ENCODE results near the gene RBM45.

DNA sequence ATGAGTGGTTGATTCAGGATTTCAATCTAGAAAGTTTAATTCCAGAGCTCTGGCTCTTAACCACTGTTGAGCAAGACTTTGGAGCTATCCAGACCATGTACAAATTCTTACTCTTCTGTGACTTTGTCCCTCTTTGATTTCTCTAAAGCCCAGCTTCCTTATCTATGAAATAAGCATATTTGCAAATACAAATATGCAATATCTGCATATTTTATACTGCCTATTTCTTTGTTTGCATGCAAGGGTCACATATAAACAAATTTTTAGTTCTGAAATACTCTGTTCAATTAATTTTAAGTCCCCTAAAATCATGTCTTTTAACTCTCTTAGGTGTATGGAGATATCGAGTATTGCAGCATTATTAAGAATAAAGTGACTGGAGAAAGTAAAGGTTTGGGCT, 5.5 kb downstream of the RBM45 start:
- TF ChIP-seq, protein P1, sequence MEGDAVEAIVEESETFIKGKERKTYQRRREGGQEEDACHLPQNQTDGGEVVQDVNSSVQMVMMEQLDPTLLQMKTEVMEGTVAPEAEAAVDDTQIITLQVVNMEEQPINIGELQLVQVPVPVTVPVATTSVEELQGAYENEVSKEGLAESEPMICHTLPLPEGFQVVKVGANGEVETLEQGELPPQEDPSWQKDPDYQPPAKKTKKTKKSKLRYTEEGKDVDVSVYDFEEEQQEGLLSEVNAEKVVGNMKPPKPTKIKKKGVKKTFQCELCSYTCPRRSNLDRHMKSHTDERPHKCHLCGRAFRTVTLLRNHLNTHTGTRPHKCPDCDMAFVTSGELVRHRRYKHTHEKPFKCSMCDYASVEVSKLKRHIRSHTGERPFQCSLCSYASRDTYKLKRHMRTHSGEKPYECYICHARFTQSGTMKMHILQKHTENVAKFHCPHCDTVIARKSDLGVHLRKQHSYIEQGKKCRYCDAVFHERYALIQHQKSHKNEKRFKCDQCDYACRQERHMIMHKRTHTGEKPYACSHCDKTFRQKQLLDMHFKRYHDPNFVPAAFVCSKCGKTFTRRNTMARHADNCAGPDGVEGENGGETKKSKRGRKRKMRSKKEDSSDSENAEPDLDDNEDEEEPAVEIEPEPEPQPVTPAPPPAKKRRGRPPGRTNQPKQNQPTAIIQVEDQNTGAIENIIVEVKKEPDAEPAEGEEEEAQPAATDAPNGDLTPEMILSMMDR (IDR thresholded peaks at IDR 0.05; ENCODE audit: insufficient read depth, low read depth, low read length) = no peak
- TF ChIP-seq EZH2 (IDR thresholded peaks at IDR 0.05; ENCODE audit: insufficient read depth, low read length) = no peak
